22Rv1 (cell line): ENCODE data around the gene DGKB.

Experiments used
- CTCF ChIP-seq: fragments of 450-650 bp; IDR thresholded peaks from 2 replicates; pipeline ENCODE4 v1.5.1; 2017; ENCODE audit warnings: mild to moderate bottlenecking
- ZFX ChIP-seq: fragments of 450-650 bp; IDR thresholded peaks from 2 replicates; pipeline ENCODE4 v1.6.1; 2017; ENCODE audit warnings: antibody characterized with exemption, borderline replicate concordance

GRCh38 chr7:14639801-14640200 lies 262.8 kb downstream of the DGKB start:
- TF ChIP-seq CTCF: no peak
- TF ChIP-seq ZFX: no peak
